Left ventricle myocardium inferior (tissue), 1 donor: Measurements from ENCODE around the gene PCAT7. TPM values are rescaled to one million over a fixed set of nuclear protein-coding genes. Genes with fewer than 3 reads are reported as not detected.

Source experiments
- DNase-seq: peaks from one replicate; pipeline ENCODE4 v3.0.0-alpha.2; 2020
- H3K27ac ChIP-seq: fragments of 200-600 bp; replicated peaks from 2 replicates; pipeline ENCODE4 v1.8.0; 2021
- H3K27me3 ChIP-seq: fragments of 200-600 bp; 2 replicates; pipeline ENCODE4 v1.8.0; 2021; ENCODE audit warnings: low read depth
- H3K36me3 ChIP-seq: fragments of 200-600 bp; 2 replicates; pipeline ENCODE4 v1.8.0; 2021
- H3K4me1 ChIP-seq: fragments of 200-600 bp; 2 replicates; pipeline ENCODE4 v1.8.0; 2021
- H3K4me3 ChIP-seq: fragments of 200-600 bp; 2 replicates; pipeline ENCODE4 v1.8.0; 2021; ENCODE audit warnings: mild to moderate bottlenecking, moderate library complexity
- H3K9me3 ChIP-seq: fragments of 200-600 bp; replicated peaks from 2 replicates; pipeline ENCODE4 v1.8.0; 2021
- CTCF ChIP-seq: fragments of 200-600 bp; IDR thresholded peaks from 2 replicates; pipeline ENCODE4 v1.8.0; 2021; ENCODE audit warnings: antibody characterized with exemption, mild to moderate bottlenecking, borderline replicate concordance
- intact Hi-C: fragments of 100-400 bp; cut with micrococcal nuclease; formaldehyde crosslinking; loops from one replicate; pipeline ENCODE4 v1.11.0; 2022
- total RNA-seq: library from RNA; stranded (reverse); fragmentation: NEBNext Ultra II Directional; extraction: Animal tissue kit (Norgen Biotek cat#: 25700); gene quantifications from one replicate; pipeline ENCODE4 v1.2.1, GENCODE V29; 2021
- donor health status: DM: no; HTN: yes; CAD: no; lungs with severe emphysema.

Gene PCAT7
- total RNA-seq, 1 donor from 2014 or later: not detected

DNA sequence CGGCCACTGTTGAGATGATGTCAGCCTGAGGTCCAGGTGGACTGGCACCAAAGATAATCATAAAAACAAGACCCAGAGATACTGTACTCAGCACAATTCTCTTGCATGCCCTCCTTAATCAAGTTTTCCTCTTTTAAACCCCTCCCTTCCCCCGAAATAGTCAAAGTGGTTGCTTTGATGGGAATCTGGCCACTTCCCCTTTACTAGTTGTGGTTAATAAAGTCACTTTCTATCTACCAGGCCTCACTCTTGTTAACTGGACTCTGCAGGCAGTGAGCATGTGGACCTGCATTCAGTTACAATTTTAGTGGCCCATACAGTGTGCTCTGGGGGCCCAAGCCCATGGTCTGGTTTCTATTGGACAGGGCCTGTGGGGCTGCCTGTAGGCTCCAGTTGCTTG, 21.2 kb downstream of the PCAT7 start:
- Histone ChIP-seq H3K4me3 (no peak overlapping the region), H3K27me3 (peaks cover 8% of the 10 kb centered on the region), H3K36me3 (no peaks in the 10 kb centered on the region), H3K9me3 (no peaks in the 10 kb centered on the region), H3K4me1 (no peaks in the 10 kb centered on the region), H3K27ac (no peak overlapping the region)
- no peak for TF ChIP-seq CTCF
- DNase-seq: no peak
- intact Hi-C loops: no loop called here

- no peak for TF ChIP-seq CTCF
- H3K9me3 ChIP-seq: no peaks in the 10 kb centered on the region
- no peaks in the 10 kb centered on the region for H3K4me1 ChIP-seq
- no peak overlapping the region for H3K27ac ChIP-seq
- peaks cover 8% of the 10 kb centered on the region for H3K27me3 ChIP-seq
- H3K4me3 ChIP-seq: no peak overlapping the region
- no peaks in the 10 kb centered on the region for H3K36me3 ChIP-seq
- no peak for DNase-seq
- intact Hi-C loops: no loop called here
These were observed 22.2 kb downstream of the PCAT7 start for GRCh38 chr9:94577036-94577435.

GRCh38 chr9:94577571-94577970, 22.7 kb downstream of the PCAT7 start:
- H3K27me3 ChIP-seq: peaks cover 7% of the 10 kb centered on the region
- H3K36me3 ChIP-seq: no peaks in the 10 kb centered on the region
- H3K4me3 ChIP-seq: no peak overlapping the region
- no peak for DNase-seq
- intact Hi-C loops: no loop called here
- H3K27ac ChIP-seq: no peak overlapping the region
- H3K4me1 ChIP-seq: no peaks in the 10 kb centered on the region
- no peak for TF ChIP-seq CTCF
- H3K9me3 ChIP-seq: no peaks in the 10 kb centered on the region

DNA sequence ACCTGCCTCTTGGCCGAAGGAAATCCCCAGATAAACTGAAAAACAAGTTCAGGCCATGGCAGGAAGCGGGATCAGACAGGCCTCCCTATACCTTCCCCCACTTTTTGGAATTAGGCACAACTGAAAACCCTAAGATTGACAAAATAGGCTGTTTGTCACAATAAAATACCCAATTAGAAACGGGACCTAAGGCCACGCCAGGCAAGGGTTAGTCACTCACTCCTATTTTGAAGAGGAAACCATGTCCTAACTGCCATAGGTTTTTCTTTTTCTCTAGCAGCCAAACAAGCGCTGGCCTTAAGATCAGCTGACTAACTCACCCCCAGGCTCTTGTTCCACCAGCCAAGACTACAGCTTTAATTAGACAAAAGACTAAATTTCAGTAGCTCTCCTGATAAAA, 26.8 kb downstream of the PCAT7 start:
- intact Hi-C loops: no loop called here
- DNase-seq: no peak
- H3K27me3 ChIP-seq: peaks cover 10% of the 10 kb centered on the region
- H3K4me1 ChIP-seq: no peaks in the 10 kb centered on the region
- no peaks in the 10 kb centered on the region for H3K9me3 ChIP-seq
- no peaks in the 10 kb centered on the region for H3K36me3 ChIP-seq
- H3K4me3 ChIP-seq: no peak overlapping the region
- no peak overlapping the region for H3K27ac ChIP-seq
- no peak for TF ChIP-seq CTCF

DNA sequence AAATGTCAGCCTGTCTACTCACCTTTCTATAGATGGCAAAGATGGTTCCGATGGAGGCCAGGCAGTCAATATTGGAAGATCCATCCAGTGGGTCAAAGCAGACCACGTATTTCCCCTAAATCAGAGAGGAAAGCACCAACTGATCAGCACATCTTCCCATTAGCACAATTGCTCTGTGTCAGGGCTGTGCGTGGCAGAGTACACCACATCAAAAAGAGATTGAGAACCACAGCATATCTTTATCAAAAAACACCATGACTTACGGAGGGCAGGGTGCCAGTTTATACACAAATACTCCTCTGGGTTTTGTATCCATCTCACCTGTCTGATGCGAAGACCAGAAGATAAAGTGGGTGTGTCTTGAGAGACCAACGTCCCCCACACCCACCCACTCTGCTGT, 29.7 kb downstream of the PCAT7 start:
- Histone ChIP-seq H3K27ac (no peak overlapping the region), H3K27me3 (peaks cover 37% of the 10 kb centered on the region), H3K36me3 (no peaks in the 10 kb centered on the region), H3K4me1 (no peaks in the 10 kb centered on the region), H3K4me3 (no peak overlapping the region), H3K9me3 (no peaks in the 10 kb centered on the region)
- intact Hi-C loops: no loop called here
- no peak for DNase-seq
- no peak for TF ChIP-seq CTCF

DNA sequence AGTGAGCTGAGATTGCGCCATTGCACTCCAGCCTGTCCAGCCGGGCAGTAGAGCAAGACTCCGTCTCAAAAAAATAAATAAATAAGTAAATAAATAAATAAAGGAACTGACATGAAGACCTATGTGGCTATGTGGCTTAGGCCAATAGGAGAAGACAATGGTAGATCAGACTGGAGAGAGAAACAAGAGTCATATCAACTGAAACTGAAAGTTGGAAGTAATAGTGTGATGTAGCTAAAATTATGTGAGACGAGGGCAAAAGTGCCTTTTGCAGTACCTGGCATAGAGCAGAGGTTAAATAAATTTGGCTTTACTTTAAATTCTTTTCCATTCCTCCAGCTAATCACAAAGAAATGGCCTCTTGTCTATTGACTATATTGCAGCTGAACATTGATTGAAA, 31.4 kb downstream of the PCAT7 start:
- Histone ChIP-seq H3K27me3 (peaks cover 37% of the 10 kb centered on the region), H3K9me3 (no peaks in the 10 kb centered on the region), H3K4me1 (no peaks in the 10 kb centered on the region), H3K27ac (no peak overlapping the region), H3K4me3 (no peak overlapping the region), H3K36me3 (no peaks in the 10 kb centered on the region)
- intact Hi-C loops: no loop called here
- TF ChIP-seq CTCF: no peak
- no peak for DNase-seq
